ENCODE data around the gene CHST4.
A peak's percentile ranks its signal among the peaks of the same experiment; 100 is the strongest.
"Not testable (repeated sequence)": the region's sequence is repeated elsewhere in the genome, so short reads cannot be mapped to it uniquely, and the experiment has no call there.

Gene CHST4

GRCh38 chr16:71559855-71560254 is 33.6 kb downstream of the CHST4 start:
- Histone ChIP-seq H3K4me2 (ENCODE audit: low read depth, low read length, poor library complexity, severe bottlenecking) (no peak overlapping the region), H3K36me3 (ENCODE audit: insufficient read depth, low read length) (no peaks in the 10 kb centered on the region), H3K79me2 (ENCODE audit: insufficient read depth, low read length) (no peaks in the 10 kb centered on the region), H2AFZ (ENCODE audit: low read length) (no peak overlapping the region), H3K9me3 (ENCODE audit: insufficient read depth, low read depth, low read length) (no peaks in the 10 kb centered on the region; the same call in 1 of the 2 replicates), H3F3A (ENCODE audit: low read depth) (no peaks in the 10 kb centered on the region), H3K4me3 (ENCODE audit: low read length, poor library complexity, severe bottlenecking) (no peak overlapping the region), H3K4me1 (ENCODE audit: insufficient read depth, low read length, poor library complexity, severe bottlenecking) (no peaks in the 10 kb centered on the region), H3K9ac (ENCODE audit: low read depth, low read length, poor library complexity, severe bottlenecking) (no peak overlapping the region), H3K9me2 (replicated peaks; ENCODE audit: low read depth, low read length) (no peaks in the 10 kb centered on the region), H3K27me3 (ENCODE audit: insufficient read depth, low read length, poor library complexity, severe bottlenecking) (peaks cover 8% of the 10 kb centered on the region), H4K20me1 (ENCODE audit: insufficient read depth, low read length, poor library complexity, severe bottlenecking) (no peaks in the 10 kb centered on the region)
- TF ChIP-seq EZH2phosphoT487 (IDR thresholded peaks at IDR 0.05; ENCODE audit: borderline replicate concordance) = no peak
- TF ChIP-seq CTCF (conservative IDR thresholded peaks at IDR 0.05; ENCODE audit: low read length) = no peak

- not testable (repeated sequence) for H3F3A ChIP-seq (ENCODE audit: low read depth); H3K9me2 ChIP-seq (replicated peaks; ENCODE audit: low read depth, low read length); H3K36me3 ChIP-seq (ENCODE audit: insufficient read depth, low read length); H3K4me2 ChIP-seq (ENCODE audit: low read depth, low read length, poor library complexity, severe bottlenecking); H4K20me1 ChIP-seq (ENCODE audit: insufficient read depth, low read length, poor library complexity, severe bottlenecking); H3K4me1 ChIP-seq (ENCODE audit: insufficient read depth, low read length, poor library complexity, severe bottlenecking); H2AFZ ChIP-seq (ENCODE audit: low read length); H3K9me3 ChIP-seq (ENCODE audit: insufficient read depth, low read depth, low read length); H3K79me2 ChIP-seq (ENCODE audit: insufficient read depth, low read length); H3K4me3 ChIP-seq (ENCODE audit: low read length, poor library complexity, severe bottlenecking); H3K9ac ChIP-seq (ENCODE audit: low read depth, low read length, poor library complexity, severe bottlenecking); H3K27me3 ChIP-seq (ENCODE audit: insufficient read depth, low read length, poor library complexity, severe bottlenecking)
Measured at GRCh38 chr16:71561886-71562285, 35.7 kb downstream of the CHST4 start.

GRCh38 chr16:71562552-71562951 is 36.3 kb downstream of the CHST4 start:
- H3K9me3 ChIP-seq (ENCODE audit: insufficient read depth, low read depth, low read length) = no peaks in the 10 kb centered on the region; the same call in 1 of the 2 replicates
- no peaks in the 10 kb centered on the region for H3F3A ChIP-seq (ENCODE audit: low read depth)
- no peaks in the 10 kb centered on the region for H3K9me2 ChIP-seq (replicated peaks; ENCODE audit: low read depth, low read length)
- H3K4me3 ChIP-seq (ENCODE audit: low read length, poor library complexity, severe bottlenecking) = no peak overlapping the region
- H3K79me2 ChIP-seq (ENCODE audit: insufficient read depth, low read length) = no peaks in the 10 kb centered on the region
- H3K36me3 ChIP-seq (ENCODE audit: insufficient read depth, low read length) = no peaks in the 10 kb centered on the region
- no peaks in the 10 kb centered on the region for H3K4me1 ChIP-seq (ENCODE audit: insufficient read depth, low read length, poor library complexity, severe bottlenecking)
- H2AFZ ChIP-seq (ENCODE audit: low read length) = no peak overlapping the region
- no peak overlapping the region for H3K4me2 ChIP-seq (ENCODE audit: low read depth, low read length, poor library complexity, severe bottlenecking)
- no peak for TF ChIP-seq EZH2phosphoT487 (IDR thresholded peaks at IDR 0.05; ENCODE audit: borderline replicate concordance)
- TF ChIP-seq CTCF (conservative IDR thresholded peaks at IDR 0.05; ENCODE audit: low read length) = no peak
- no peak overlapping the region for H3K9ac ChIP-seq (ENCODE audit: low read depth, low read length, poor library complexity, severe bottlenecking)
- H3K27me3 ChIP-seq (ENCODE audit: insufficient read depth, low read length, poor library complexity, severe bottlenecking) = peaks cover 8% of the 10 kb centered on the region
- no peaks in the 10 kb centered on the region for H4K20me1 ChIP-seq (ENCODE audit: insufficient read depth, low read length, poor library complexity, severe bottlenecking)

- H4K20me1 ChIP-seq (ENCODE audit: insufficient read depth, low read length, poor library complexity, severe bottlenecking) = no peaks in the 10 kb centered on the region
- no peaks in the 10 kb centered on the region for H3F3A ChIP-seq (ENCODE audit: low read depth)
- H3K27me3 ChIP-seq (ENCODE audit: insufficient read depth, low read length, poor library complexity, severe bottlenecking) = no peaks in the 10 kb centered on the region
- peak overlapping the region; percentile 73 for H3K4me3 ChIP-seq (ENCODE audit: low read length, poor library complexity, severe bottlenecking)
- H3K4me2 ChIP-seq (ENCODE audit: low read depth, low read length, poor library complexity, severe bottlenecking) = peak overlapping the region; percentile 87
- H3K79me2 ChIP-seq (ENCODE audit: insufficient read depth, low read length) = no peaks in the 10 kb centered on the region
- H3K9me3 ChIP-seq (ENCODE audit: insufficient read depth, low read depth, low read length) = no peaks in the 10 kb centered on the region; the same call in 1 of the 2 replicates
- H2AFZ ChIP-seq (ENCODE audit: low read length) = peak overlapping the region; percentile 94
- no peaks in the 10 kb centered on the region for H3K4me1 ChIP-seq (ENCODE audit: insufficient read depth, low read length, poor library complexity, severe bottlenecking)
- H3K9me2 ChIP-seq (replicated peaks; ENCODE audit: low read depth, low read length) = no peaks in the 10 kb centered on the region
- H3K9ac ChIP-seq (ENCODE audit: low read depth, low read length, poor library complexity, severe bottlenecking) = no peak overlapping the region
- no peaks in the 10 kb centered on the region for H3K36me3 ChIP-seq (ENCODE audit: insufficient read depth, low read length)
- TF ChIP-seq EZH2phosphoT487 (IDR thresholded peaks at IDR 0.05; ENCODE audit: borderline replicate concordance) (no peak), CTCF (conservative IDR thresholded peaks at IDR 0.05; ENCODE audit: low read length) (no peak)
Measured at GRCh38 chr16:71564335-71564967, 38.2 kb downstream of the CHST4 start.

Measured in Loucy (cell line).